Thyroid gland (tissue), 4 donors: Measurements from ENCODE around the gene RNF128.

ENCODE experiments used
- CTCF ChIP-seq, 6 experiments: fragments of 200-600 bp in 3 of 6; fragments of 450-650 bp in 3 of 6; sonication (generic) in 3 of 6; IDR thresholded peaks; one replicate each; pipeline ENCODE4 v1.5.1; 2016 to 2019; ENCODE audit warnings: antibody characterized with exemption in 6 of 6, mild to moderate bottlenecking in 2 of 6, inconsistent platforms in 1 of 6, moderate library complexity in 1 of 6
- POLR2A ChIP-seq, 2 donors: fragments of 450-650 bp; IDR thresholded peaks; one replicate each; pipeline ENCODE4 v1.6.1; 2017; ENCODE audit warnings: antibody characterized with exemption in 2 of 2, mild to moderate bottlenecking in 2 of 2, moderate library complexity in 1 of 2

DNA sequence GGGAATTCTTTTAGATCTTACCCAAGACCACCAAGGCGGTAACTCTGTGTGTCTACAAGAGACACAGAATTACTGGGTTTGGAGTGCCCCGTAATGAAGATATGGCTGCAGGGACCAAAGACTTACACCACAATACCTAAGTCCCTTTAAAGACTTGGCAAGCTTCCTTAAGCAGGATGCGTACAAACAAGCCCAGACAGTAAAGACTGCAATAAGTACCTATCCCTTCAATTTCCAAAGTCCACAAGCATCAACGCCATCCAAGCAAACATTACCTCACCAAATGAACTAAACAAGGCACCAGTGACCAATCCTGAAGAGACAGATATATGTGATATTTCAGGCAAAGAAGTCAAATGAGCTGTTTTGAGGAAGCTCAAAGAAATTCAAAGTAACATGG, 42.3 kb upstream of the RNF128 start:
- TF ChIP-seq POLR2A (IDR thresholded peaks at IDR 0.05) (no peak), CTCF (IDR thresholded peaks at IDR 0.05) (no peak)
